ENCODE results near the gene CDH23. TPM values are rescaled to one million over a fixed set of nuclear protein-coding genes. Genes with fewer than 3 reads are reported as not detected.
A peak's percentile ranks its signal among the peaks of the same experiment; 100 is the strongest.

Gene CDH23
- total RNA-seq, 1 donor from 2014 or later, result not detected

GRCh38 chr10:71589617-71590551 lies 193.2 kb downstream of the CDH23 start:
- peak; percentile 94 for FAIRE-seq
- no peak for TF ChIP-seq CTCF (IDR thresholded peaks at IDR 0.05; ENCODE audit: insufficient read depth, low read length, severe bottlenecking)
- Histone ChIP-seq H3K27me3 (ENCODE audit: control insufficient read depth, insufficient read depth, low read length) (peaks cover 10% of the 10 kb centered on the region), H3K4me3 (ENCODE audit: low read depth, low read length) (no peak overlapping the region), H3K36me3 (ENCODE audit: control insufficient read depth, insufficient read depth, low read length) (no peaks in the 10 kb centered on the region)
- DNase-seq (ENCODE audit: low read depth), result peak; percentile 7

GRCh38 chr10:71590781-71591350 lies 194.1 kb downstream of the CDH23 start:
- FAIRE-seq (no peak), DNase-seq (ENCODE audit: low read depth) (no peak)
- Histone ChIP-seq H3K27me3 (ENCODE audit: control insufficient read depth, insufficient read depth, low read length) (peaks cover 10% of the 10 kb centered on the region), H3K4me3 (ENCODE audit: low read depth, low read length) (no peak overlapping the region), H3K36me3 (ENCODE audit: control insufficient read depth, insufficient read depth, low read length) (no peaks in the 10 kb centered on the region)
- no peak for TF ChIP-seq CTCF (IDR thresholded peaks at IDR 0.05; ENCODE audit: insufficient read depth, low read length, severe bottlenecking)

GRCh38 chr10:71594934-71595571 lies 198.3 kb downstream of the CDH23 start:
- Histone ChIP-seq H3K27me3 (ENCODE audit: control insufficient read depth, insufficient read depth, low read length) (peaks cover 6% of the 10 kb centered on the region), H3K4me3 (ENCODE audit: low read depth, low read length) (no peak overlapping the region), H3K36me3 (ENCODE audit: control insufficient read depth, insufficient read depth, low read length) (no peaks in the 10 kb centered on the region)
- no peak for TF ChIP-seq CTCF (IDR thresholded peaks at IDR 0.05; ENCODE audit: insufficient read depth, low read length, severe bottlenecking)
- DNase-seq (ENCODE audit: low read depth) (no peak), FAIRE-seq (no peak)

GRCh38 chr10:71595649-71596048 lies 198.9 kb downstream of the CDH23 start:
- H3K36me3 ChIP-seq (ENCODE audit: control insufficient read depth, insufficient read depth, low read length), result no peaks in the 10 kb centered on the region
- TF ChIP-seq CTCF (IDR thresholded peaks at IDR 0.05; ENCODE audit: insufficient read depth, low read length, severe bottlenecking), result no peak
- H3K4me3 ChIP-seq (ENCODE audit: low read depth, low read length), result no peak overlapping the region
- H3K27me3 ChIP-seq (ENCODE audit: control insufficient read depth, insufficient read depth, low read length), result peaks cover 4% of the 10 kb centered on the region
- FAIRE-seq, result no peak
- no peak for DNase-seq (ENCODE audit: low read depth)

- DNase-seq (ENCODE audit: low read depth), result no peak
- no peak for FAIRE-seq
- Histone ChIP-seq H3K36me3 (ENCODE audit: control insufficient read depth, insufficient read depth, low read length) (no peaks in the 10 kb centered on the region), H3K4me3 (ENCODE audit: low read depth, low read length) (no peak overlapping the region), H3K27me3 (ENCODE audit: control insufficient read depth, insufficient read depth, low read length) (peaks cover 4% of the 10 kb centered on the region)
- TF ChIP-seq CTCF (IDR thresholded peaks at IDR 0.05; ENCODE audit: insufficient read depth, low read length, severe bottlenecking), result no peak
Measured at GRCh38 chr10:71596127-71596526, 199.4 kb downstream of the CDH23 start.
